Measurements from ENCODE around the gene CD40. TPM values are rescaled to one million over a fixed set of nuclear protein-coding genes. Genes with fewer than 3 reads are reported as not detected.

The CD40 gene
- total RNA-seq: 1 to 10 TPM; 1.5 to 9.6 (median 5.9) TPM
- total RNA-seq (2013): 4.4 TPM
- 2.0 to 10.7 (median 4.5) reads per million in 29 experiments for total RNA-seq

DNA sequence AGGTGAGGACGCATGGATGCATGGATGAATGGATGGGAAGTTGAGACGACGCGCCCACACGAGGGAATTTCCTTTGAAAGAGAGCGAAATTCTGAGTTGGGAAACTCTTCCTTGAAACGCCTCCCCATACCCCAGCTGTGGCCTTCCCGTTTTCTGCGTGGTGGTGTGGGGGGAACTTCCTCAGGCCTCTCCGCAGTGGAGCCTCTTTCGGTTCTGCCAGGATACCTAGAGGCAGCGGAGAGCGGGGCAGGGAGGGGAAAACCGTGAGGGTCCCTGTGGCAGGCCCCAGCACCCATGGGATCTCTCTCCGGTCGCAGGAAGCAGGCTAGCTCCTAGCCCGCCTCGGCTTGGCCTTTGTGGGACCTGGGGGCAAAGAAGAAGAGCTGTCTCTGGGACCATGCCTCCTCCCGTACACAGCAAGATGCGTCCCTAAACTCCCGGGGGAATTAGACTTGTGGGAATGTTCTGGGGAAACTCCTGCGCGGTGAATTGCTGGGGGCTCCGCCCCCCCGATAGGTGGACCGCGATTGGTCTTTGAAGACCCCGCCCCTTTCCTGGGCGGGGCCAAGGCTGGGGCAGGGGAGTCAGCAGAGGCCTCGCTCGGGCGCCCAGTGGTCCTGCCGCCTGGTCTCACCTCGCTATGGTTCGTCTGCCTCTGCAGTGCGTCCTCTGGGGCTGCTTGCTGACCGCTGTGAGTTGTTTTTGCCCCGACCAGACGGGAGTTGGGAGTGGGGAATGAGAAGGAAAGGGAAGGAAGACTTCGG lies at the start of gene CD40:
Gene CD40 (plus strand): TSS at position 611 of the 764 bp plus-strand sequence. CDS start 30 bp downstream, at position 641.
- Mint-ChIP-seq H3K4me3 (peak within 1 kb of the TSS; percentile 93 to 96 (median 93)), H3K36me3 (no peaks in the 10 kb centered on the region), H3K27ac (peak within 1 kb of the TSS; percentile 90 to 93), H3K27me3 (peaks cover 9 to 15% of the 10 kb centered on the region in 2 donors), H3K4me1 (peaks cover 21 to 22% (median 21%) of the 10 kb centered on the region in 3 donors), H3K9me3 (no peaks in the 10 kb centered on the region)
- Histone ChIP-seq H3K4me1 (ENCODE audit: control insufficient read depth in 1 of 2, extremely low read depth in 1 of 2, insufficient read depth in 2 of 2, low read length in 2 of 2) (peaks cover 0 to 22% of the 10 kb centered on the region in 2 experiments), H3K27ac (ENCODE audit: low read length) (peak within 1 kb of the TSS; percentile 60), H3K4me3 (ENCODE audit: control insufficient read depth in 1 of 2, extremely low read depth in 1 of 2, low read length in 1 of 2) (peak within 1 kb of the TSS; percentile 49 to 66), H3K36me3 (ENCODE audit: control insufficient read depth in 2 of 2, extremely low read depth in 1 of 2, insufficient read depth in 1 of 2, low read length in 1 of 2) (no peaks in the 10 kb centered on the region), H3K9me3 (no peaks in the 10 kb centered on the region), H3K27me3 (replicated peaks in 1 of 2; ENCODE audit: control insufficient read depth in 2 of 2, extremely low read depth in 1 of 2, insufficient read depth in 2 of 2, low read length in 1 of 2) (peaks cover 0 to 26% of the 10 kb centered on the region in 2 experiments)
- ChIA-PET POLR2A (interaction anchor here in 1 of 2 donors (0.6 kb wide), 1 partner anchor 246 kb away, joined by 3 read pairs; no protein-coding TSS in a partner anchor), CTCF (interaction anchor here (0.7 to 1.1 kb wide), 2 partner anchors 151 to 197 kb away, joined by 3 read pairs; no protein-coding TSS in a partner anchor)
- 8% methylated on average over 23 of the region's 40 CpGs for WGBS (ENCODE audit: insufficient coverage)
- ATAC-seq (replicated peaks in 1 of 4) (peak; percentile 91 to 98 (median 92)), DNase-seq (peak; percentile 32 to 80 (median 62))

DNA sequence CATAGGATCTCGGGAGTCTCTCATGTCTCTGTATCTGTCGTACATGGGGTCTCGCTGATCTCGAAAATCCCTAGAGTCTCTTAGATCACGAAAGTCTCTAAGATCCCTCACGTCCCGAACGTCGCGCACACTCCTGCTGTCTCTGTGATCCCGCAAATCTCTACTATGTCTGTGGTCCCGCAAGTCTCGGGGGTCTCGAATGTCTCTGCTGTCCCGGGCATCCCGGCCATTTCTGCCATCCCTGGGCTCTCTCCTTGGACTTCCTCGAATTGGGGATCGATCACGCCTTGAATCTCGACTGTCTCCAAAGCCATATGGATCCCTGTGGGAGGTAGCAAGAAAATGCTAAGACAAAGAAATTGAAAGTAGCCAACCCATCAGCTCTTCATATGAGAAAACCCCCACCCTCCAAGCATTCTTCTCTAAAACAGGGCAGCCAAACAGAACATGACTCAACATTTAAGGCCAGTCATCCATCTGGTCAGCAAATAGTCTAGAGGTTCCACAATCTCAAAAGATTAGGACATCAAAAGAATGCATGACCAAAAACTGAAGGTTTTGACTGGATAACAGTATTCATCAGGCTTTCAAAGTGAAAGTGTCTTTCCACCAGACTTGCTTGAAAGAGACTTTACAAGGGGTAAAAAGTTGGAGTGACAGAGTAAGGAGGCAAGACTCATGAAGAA lies 47.8 kb upstream of the CD40 start:
- H3K9me3 ChIP-seq: no peaks in the 10 kb centered on the region
- Mint-ChIP-seq H3K36me3 (peaks cover 41% of the 10 kb centered on the region), H3K4me3 (no peak overlapping the region), H3K4me1 (peaks cover 4 to 9% (median 6%) of the 10 kb centered on the region in 3 donors), H3K9me3 (no peaks in the 10 kb centered on the region), H3K27me3 (no peaks in the 10 kb centered on the region), H3K27ac (no peak overlapping the region)
- ChIA-PET POLR2A (no interaction called here), CTCF (no interaction called here)
- no peak overlapping the region for H3K27ac ChIP-seq (ENCODE audit: low read length)
- DNase-seq: no peak
- ATAC-seq (replicated peaks in 1 of 4): no peak
- WGBS (ENCODE audit: insufficient coverage): 97% methylated on average over 16 of the region's 20 CpGs
- peaks cover 0 to 2% of the 10 kb centered on the region in 2 experiments for H3K27me3 ChIP-seq (replicated peaks in 1 of 2; ENCODE audit: control insufficient read depth in 2 of 2, extremely low read depth in 1 of 2, insufficient read depth in 2 of 2, low read length in 1 of 2)
- H3K4me3 ChIP-seq (ENCODE audit: control insufficient read depth in 1 of 2, extremely low read depth in 1 of 2, low read length in 1 of 2): no peak overlapping the region
- no peaks in the 10 kb centered on the region for H3K4me1 ChIP-seq (ENCODE audit: control insufficient read depth in 1 of 2, extremely low read depth in 1 of 2, insufficient read depth in 2 of 2, low read length in 2 of 2)
- peaks cover 7 to 68% of the 10 kb centered on the region in 2 donors for H3K36me3 ChIP-seq (ENCODE audit: control insufficient read depth in 2 of 2, extremely low read depth in 1 of 2, insufficient read depth in 1 of 2, low read length in 1 of 2)

DNA sequence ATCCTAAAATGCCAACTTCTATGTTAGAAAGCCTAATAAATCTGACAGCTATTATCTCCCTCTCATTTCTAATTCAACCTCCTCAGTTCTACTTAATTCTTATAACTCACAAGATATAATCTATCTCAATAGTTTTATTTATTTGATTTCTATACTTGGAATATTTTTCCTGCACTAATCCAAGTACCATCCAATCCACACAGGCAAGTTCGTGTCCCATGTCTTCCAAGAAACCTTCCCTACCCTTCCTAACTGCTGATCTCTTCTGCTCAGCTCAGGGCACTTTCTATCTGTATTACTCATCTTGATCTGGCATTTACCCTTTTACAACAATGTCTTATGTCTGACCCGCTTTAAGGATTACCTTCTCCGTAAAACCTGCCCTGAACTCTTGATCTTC lies 46.5 kb upstream of the CD40 start:
- no peak overlapping the region for H3K27ac Mint-ChIP-seq
- Histone ChIP-seq H3K27me3 (replicated peaks in 1 of 2; ENCODE audit: control insufficient read depth in 2 of 2, extremely low read depth in 1 of 2, insufficient read depth in 2 of 2, low read length in 1 of 2) (no peaks in the 10 kb centered on the region), H3K4me1 (ENCODE audit: control insufficient read depth in 1 of 2, extremely low read depth in 1 of 2, insufficient read depth in 2 of 2, low read length in 2 of 2) (no peaks in the 10 kb centered on the region), H3K36me3 (ENCODE audit: control insufficient read depth in 2 of 2, extremely low read depth in 1 of 2, insufficient read depth in 1 of 2, low read length in 1 of 2) (peaks cover 0 to 67% of the 10 kb centered on the region in 2 donors), H3K4me3 (ENCODE audit: control insufficient read depth in 1 of 2, extremely low read depth in 1 of 2, low read length in 1 of 2) (no peak overlapping the region), H3K27ac (ENCODE audit: low read length) (no peak overlapping the region), H3K9me3 (no peaks in the 10 kb centered on the region)
- ATAC-seq (replicated peaks in 1 of 4): no peak
- 100% methylated on average over 3 of the region's 3 CpGs for WGBS (ENCODE audit: insufficient coverage)
- no peak for DNase-seq
- H3K4me1 Mint-ChIP-seq: peaks cover 6 to 9% (median 6%) of the 10 kb centered on the region in 3 donors
- H3K27me3 Mint-ChIP-seq: no peaks in the 10 kb centered on the region
- no peaks in the 10 kb centered on the region for H3K9me3 Mint-ChIP-seq
- POLR2A ChIA-PET: no interaction called here
- H3K4me3 Mint-ChIP-seq: no peak overlapping the region
- H3K36me3 Mint-ChIP-seq: peaks cover 38% of the 10 kb centered on the region
- CTCF ChIA-PET: no interaction called here

DNA sequence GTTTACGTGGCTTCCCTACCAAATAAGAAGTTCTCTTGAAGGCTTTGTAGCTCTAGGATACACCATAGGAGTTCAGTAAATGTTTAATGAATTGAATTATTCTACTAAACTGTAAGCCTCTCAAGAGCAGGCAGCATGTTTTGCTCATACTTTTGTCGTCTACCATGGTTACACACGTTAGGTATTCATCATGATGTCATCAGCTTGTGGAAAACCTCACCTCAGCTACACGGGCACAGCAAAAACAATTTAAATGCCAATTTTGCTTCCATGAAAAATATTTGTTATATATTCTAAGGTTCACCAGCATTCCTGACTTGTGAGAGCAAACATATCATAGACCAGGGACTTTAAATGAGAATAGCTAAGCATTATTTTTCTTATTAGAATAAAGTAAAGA lies 45.1 kb upstream of the CD40 start:
- peaks cover 4 to 64% of the 10 kb centered on the region in 2 donors for H3K36me3 ChIP-seq (ENCODE audit: control insufficient read depth in 2 of 2, extremely low read depth in 1 of 2, insufficient read depth in 1 of 2, low read length in 1 of 2)
- DNase-seq (no peak), ATAC-seq (replicated peaks in 1 of 4) (no peak)
- Mint-ChIP-seq H3K27me3 (no peaks in the 10 kb centered on the region), H3K27ac (no peak overlapping the region), H3K9me3 (no peaks in the 10 kb centered on the region), H3K36me3 (peaks cover 36% of the 10 kb centered on the region), H3K4me1 (peaks cover 8 to 9% (median 9%) of the 10 kb centered on the region in 3 donors), H3K4me3 (no peak overlapping the region)
- no peak overlapping the region for H3K4me3 ChIP-seq (ENCODE audit: control insufficient read depth in 1 of 2, extremely low read depth in 1 of 2, low read length in 1 of 2)
- POLR2A ChIA-PET: no interaction called here
- H3K4me1 ChIP-seq (ENCODE audit: control insufficient read depth in 1 of 2, extremely low read depth in 1 of 2, insufficient read depth in 2 of 2, low read length in 2 of 2): no peaks in the 10 kb centered on the region
- no peaks in the 10 kb centered on the region for H3K27me3 ChIP-seq (replicated peaks in 1 of 2; ENCODE audit: control insufficient read depth in 2 of 2, extremely low read depth in 1 of 2, insufficient read depth in 2 of 2, low read length in 1 of 2)
- no peak overlapping the region for H3K27ac ChIP-seq (ENCODE audit: low read length)
- CTCF ChIA-PET: no interaction called here
- 100% methylated on average over 2 of the region's 4 CpGs for WGBS (ENCODE audit: insufficient coverage)
- H3K9me3 ChIP-seq: no peaks in the 10 kb centered on the region

- CTCF ChIA-PET: no interaction called here
- H3K36me3 Mint-ChIP-seq: peaks cover 35% of the 10 kb centered on the region
- no peaks in the 10 kb centered on the region for H3K4me1 ChIP-seq (ENCODE audit: control insufficient read depth in 1 of 2, extremely low read depth in 1 of 2, insufficient read depth in 2 of 2, low read length in 2 of 2)
These were observed 44.7 kb upstream of the CD40 start for GRCh38 chr20:46073443-46073842.

DNA sequence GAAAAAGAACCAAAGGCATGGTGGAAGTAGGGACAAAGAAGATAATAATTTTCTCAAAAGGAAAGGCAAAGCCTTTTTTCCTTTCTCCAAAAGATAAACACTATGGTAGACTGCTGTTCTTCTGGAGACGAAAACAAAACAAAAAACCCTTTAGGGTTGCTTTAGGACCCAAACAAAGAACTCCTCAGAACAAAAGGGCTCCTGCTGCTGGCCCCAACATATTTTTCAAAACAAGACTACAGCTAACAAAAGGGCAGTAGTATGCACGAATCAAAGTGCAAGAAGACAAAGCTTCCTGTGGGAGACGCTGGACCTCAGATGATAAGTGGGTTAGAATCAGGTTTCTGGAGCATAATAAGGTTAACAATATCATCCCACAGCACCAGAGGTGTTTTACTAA lies 44.1 kb upstream of the CD40 start:
- ChIA-PET CTCF (no interaction called here), POLR2A (no interaction called here)
- WGBS (ENCODE audit: insufficient coverage): no CpG with 5 or more reads among the region's 3 CpGs
- Histone ChIP-seq H3K4me3 (ENCODE audit: control insufficient read depth in 1 of 2, extremely low read depth in 1 of 2, low read length in 1 of 2) (no peak overlapping the region), H3K36me3 (ENCODE audit: control insufficient read depth in 2 of 2, extremely low read depth in 1 of 2, insufficient read depth in 1 of 2, low read length in 1 of 2) (peaks cover 4 to 65% of the 10 kb centered on the region in 2 donors), H3K27me3 (replicated peaks in 1 of 2; ENCODE audit: control insufficient read depth in 2 of 2, extremely low read depth in 1 of 2, insufficient read depth in 2 of 2, low read length in 1 of 2) (no peaks in the 10 kb centered on the region), H3K9me3 (no peaks in the 10 kb centered on the region), H3K4me1 (ENCODE audit: control insufficient read depth in 1 of 2, extremely low read depth in 1 of 2, insufficient read depth in 2 of 2, low read length in 2 of 2) (no peaks in the 10 kb centered on the region), H3K27ac (ENCODE audit: low read length) (no peak overlapping the region)
- H3K9me3 Mint-ChIP-seq: no peaks in the 10 kb centered on the region
- no peak for DNase-seq
- H3K27ac Mint-ChIP-seq: no peak overlapping the region
- no peak overlapping the region for H3K4me3 Mint-ChIP-seq
- peaks cover 9 to 10% (median 9%) of the 10 kb centered on the region in 3 donors for H3K4me1 Mint-ChIP-seq
- H3K27me3 Mint-ChIP-seq: no peaks in the 10 kb centered on the region
- H3K36me3 Mint-ChIP-seq: peaks cover 38% of the 10 kb centered on the region
- no peak for ATAC-seq (replicated peaks in 1 of 4)

More at GRCh38 chr20:46073443-46073842, 44.7 kb upstream of the CD40 start:
- Histone ChIP-seq H3K27ac (ENCODE audit: low read length) (no peak overlapping the region), H3K27me3 (replicated peaks in 1 of 2; ENCODE audit: control insufficient read depth in 2 of 2, extremely low read depth in 1 of 2, insufficient read depth in 2 of 2, low read length in 1 of 2) (no peaks in the 10 kb centered on the region), H3K4me3 (ENCODE audit: control insufficient read depth in 1 of 2, extremely low read depth in 1 of 2, low read length in 1 of 2) (no peak overlapping the region), H3K9me3 (no peaks in the 10 kb centered on the region), H3K36me3 (ENCODE audit: control insufficient read depth in 2 of 2, extremely low read depth in 1 of 2, insufficient read depth in 1 of 2, low read length in 1 of 2) (peaks cover 4 to 64% of the 10 kb centered on the region in 2 donors)
- Mint-ChIP-seq H3K9me3 (no peaks in the 10 kb centered on the region), H3K27ac (no peak overlapping the region), H3K27me3 (no peaks in the 10 kb centered on the region), H3K4me1 (peaks cover 9 to 10% (median 9%) of the 10 kb centered on the region in 3 donors), H3K4me3 (no peak overlapping the region)
- DNase-seq (no peak), ATAC-seq (replicated peaks in 1 of 4) (no peak)
- WGBS (ENCODE audit: insufficient coverage): 100% methylated on average over 1 of the region's 3 CpGs
- POLR2A ChIA-PET: no interaction called here
